ENCODE measurements around the gene BHMT. TPM values are rescaled to one million over a fixed set of nuclear protein-coding genes. Genes with fewer than 3 reads are reported as not detected.

The BHMT gene
- total RNA-seq (2013; cell fraction: nucleolus; rRNA removed) = not detected in 2 replicates
- total RNA-seq (2014; rRNA removed) (not detected in 2 replicates), total RNA-seq (2014; rRNA removed; fragmentation: Illumina TruSeq; extraction: Trizol) (not detected in 2 replicates), total RNA-seq (2021) (0.29 and 0.44 TPM in 2 replicates), polyA plus RNA-seq (2011; rRNA removed) (not detected in 2 replicates), polyA plus RNA-seq (2014; fragmentation: Illumina TruSeq; extraction: Trizol) (not detected in 2 replicates), polyA plus RNA-seq (2014; fragmentation: Nextera tagmentation; extraction: Ambion mirVana) (not detected), polyA plus RNA-seq (2014; rRNA removed) (not detected in 2 replicates), polyA plus RNA-seq (2016; fragmentation: Nextera tagmentation; extraction: Ambion mirVana) (not detected), polyA minus RNA-seq (2011; rRNA and poly(A)+ RNA removed) (not detected in 2 replicates), Bru-seq, nascent RNA (not detected), BruChase-seq, experiment 1, labeled RNA remaining after a 6-hour chase (not detected), BruChase-seq, experiment 2, labeled RNA remaining after a 2-hour chase (not detected)
- not detected for polyA plus RNA-seq (2011; ENCODE audit: low read depth)
- polyA plus RNA-seq (2011; cell fraction: cytosol; rRNA removed) = not detected in 2 replicates
- not detected in 2 replicates for polyA plus RNA-seq (2011; cell fraction: nucleus; rRNA removed)
- not detected in 2 replicates for polyA plus RNA-seq (2012)
- polyA minus RNA-seq (2011; cell fraction: cytosol; rRNA and poly(A)+ RNA removed) = not detected in 2 replicates
- polyA minus RNA-seq (2011; cell fraction: nucleus; rRNA and poly(A)+ RNA removed) = not detected in 2 replicates
- long read RNA-seq, experiment 1 = 0 reads
- long read RNA-seq, experiment 2 = 0 reads

GRCh38 chr5:79111387-79111959 lies at the start of gene BHMT:
BHMT (plus strand) TSS chr5:79111809; CDS start chr5:79111886, 77 bp downstream.
- intact Hi-C loops (cut with micrococcal nuclease; ENCODE audit: unreplicated experiment) = no loop called here
- no peak within 1 kb of the TSS for H3K4me2 ChIP-seq (ENCODE audit: control insufficient read depth, insufficient read depth)
- H3K9ac ChIP-seq (ENCODE audit: control insufficient read depth, insufficient read depth, low read length) = no peak within 1 kb of the TSS
- no peak within 1 kb of the TSS for H3K4me3 ChIP-seq
- no peaks in the 10 kb centered on the region for H4K20me1 ChIP-seq (ENCODE audit: control insufficient read depth, insufficient read depth)
- 75% methylated on average over 27 of the region's 32 CpGs for WGBS (ENCODE audit: insufficient coverage, insufficient replicate concordance, low lambda C conversion rate, missing lambda C conversion rate)
- in situ Hi-C loops (cut with MboI) = no loop called here
- peaks cover 4 to 8% of the 10 kb centered on the region in 2 experiments for H3K27me3 ChIP-seq (replicated peaks in 1 of 2; ENCODE audit: control insufficient read depth in 2 of 2, insufficient read depth in 2 of 2, low read length in 1 of 2)
- no peak within 1 kb of the TSS for H3K27ac ChIP-seq (ENCODE audit: control insufficient read depth, insufficient read depth)
- no TSS peak for BruUV-seq (replicated peaks)
- no peaks in the 10 kb centered on the region for H3K36me3 ChIP-seq (ENCODE audit: control insufficient read depth in 2 of 2, insufficient read depth in 2 of 2, low read length in 1 of 2)
- RAD21 ChIA-PET (ENCODE audit: unreplicated experiment) = no interaction called here
- DNase-seq (ENCODE audit: low read depth, low spot score) = no peak
- POLR2A ChIA-PET = no interaction called here
- no peaks in the 10 kb centered on the region for H3K79me2 ChIP-seq (ENCODE audit: control insufficient read depth, insufficient read depth, low read length)
- H3K4me1 ChIP-seq (ENCODE audit: control insufficient read depth, insufficient read depth, low read length) = no peaks in the 10 kb centered on the region
- CTCF ChIA-PET = no interaction called here
- SMC1A ChIA-PET (ENCODE audit: uncharacterized antibody, unreplicated experiment) = no interaction called here
- no peaks in the 10 kb centered on the region for H3K9me3 ChIP-seq (replicated peaks; ENCODE audit: control insufficient read depth, insufficient read depth, low read length)
- ATAC-seq = no peak
- H2AFZ ChIP-seq (ENCODE audit: control insufficient read depth, low read depth, low read length) = no peak within 1 kb of the TSS
- no peak for FAIRE-seq
- TF ChIP-seq TCF7 (IDR thresholded peaks at IDR 0.05; ENCODE audit: borderline replicate concordance) = no peak
- TF ChIP-seq CHD1 (IDR thresholded peaks at IDR 0.05; ENCODE audit: low read depth, low read length) = no peak
- TF ChIP-seq PBX3 (IDR thresholded peaks at IDR 0.05; ENCODE audit: insufficient replicate concordance, low read depth, low read length) = no peak
- no peak for TF ChIP-seq BRCA1 (IDR thresholded peaks at IDR 0.05; ENCODE audit: low read depth, low read length)
- TF ChIP-seq ZNF217 (IDR thresholded peaks at IDR 0.05) = no peak
- no peak for TF ChIP-seq RUNX3 (IDR thresholded peaks at IDR 0.05; ENCODE audit: low read length)
- no peak for TF ChIP-seq CUX1 (IDR thresholded peaks at IDR 0.05; ENCODE audit: insufficient replicate concordance, low read depth, low read length)
- TF ChIP-seq RB1 (IDR thresholded peaks at IDR 0.05; ENCODE audit: borderline replicate concordance) = no peak
- no peak for TF ChIP-seq NFIC (IDR thresholded peaks at IDR 0.05; ENCODE audit: low read depth, low read length)
- no peak for TF ChIP-seq YBX1 (IDR thresholded peaks at IDR 0.05)
- no peak for TF ChIP-seq WRNIP1 (IDR thresholded peaks at IDR 0.05; ENCODE audit: borderline replicate concordance, low read depth, low read length)
- TF ChIP-seq RELA (IDR thresholded peaks at IDR 0.05; ENCODE audit: borderline replicate concordance, partially characterized antibody) = no peak
- TF ChIP-seq IRF3 (IDR thresholded peaks at IDR 0.05) = no peak
- TF ChIP-seq TCF12 (IDR thresholded peaks at IDR 0.05; ENCODE audit: low read depth, low read length) = no peak
- no peak for TF ChIP-seq FOXK2 (IDR thresholded peaks at IDR 0.05)
- no peak for TF ChIP-seq ZZZ3 (IDR thresholded peaks at IDR 0.05; ENCODE audit: control insufficient read depth, insufficient read length, low read depth)

Measured in GM12878 (cell line).